Fibroblast of skin of scalp (primary cell): Measurements from ENCODE around the gene TCERG1L.
"Not testable (repeated sequence)": the region's sequence is repeated elsewhere in the genome, so short reads cannot be mapped to it uniquely, and the experiment has no call there.

Experiments
- DNase-seq: peaks from one replicate; pipeline ENCODE4 v3.0.0-alpha.2; 2013

Gene TCERG1L

DNA sequence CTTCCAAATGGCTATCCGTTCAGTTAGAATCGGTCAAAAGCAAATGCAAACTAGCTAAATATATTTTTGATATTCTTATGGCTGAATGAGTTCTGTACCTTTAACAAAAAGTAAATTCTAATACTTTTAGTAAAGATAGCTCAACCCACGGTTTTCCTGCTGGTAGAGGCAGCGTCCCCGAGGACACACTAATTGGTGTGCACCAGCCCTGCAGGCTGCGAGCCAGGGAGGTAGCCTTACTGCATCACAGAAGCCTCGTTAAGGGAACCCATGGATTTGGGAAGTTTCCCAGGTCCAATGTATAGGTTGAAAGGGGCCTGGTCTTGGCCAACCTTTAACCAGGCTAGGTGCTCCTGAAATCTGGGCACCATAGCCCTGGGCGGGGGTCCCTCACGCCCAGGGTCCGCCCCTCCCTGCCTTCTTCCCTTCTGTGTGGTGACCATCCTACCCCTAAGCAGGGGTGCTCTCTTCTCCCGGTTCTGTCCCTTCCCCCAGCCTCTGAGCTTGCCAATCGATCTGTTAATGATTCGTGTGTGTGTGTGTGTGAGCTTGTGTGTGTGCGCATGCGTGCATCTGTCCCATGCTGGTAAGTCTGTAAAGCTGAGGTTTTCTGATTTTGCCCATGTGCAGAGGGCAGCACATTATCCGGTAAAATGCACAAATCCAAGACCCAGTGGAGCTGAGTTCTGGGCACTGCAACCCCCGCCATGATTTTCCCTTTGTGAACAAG lies 191.7 kb downstream of the TCERG1L start:
- no peak for DNase-seq

DNA sequence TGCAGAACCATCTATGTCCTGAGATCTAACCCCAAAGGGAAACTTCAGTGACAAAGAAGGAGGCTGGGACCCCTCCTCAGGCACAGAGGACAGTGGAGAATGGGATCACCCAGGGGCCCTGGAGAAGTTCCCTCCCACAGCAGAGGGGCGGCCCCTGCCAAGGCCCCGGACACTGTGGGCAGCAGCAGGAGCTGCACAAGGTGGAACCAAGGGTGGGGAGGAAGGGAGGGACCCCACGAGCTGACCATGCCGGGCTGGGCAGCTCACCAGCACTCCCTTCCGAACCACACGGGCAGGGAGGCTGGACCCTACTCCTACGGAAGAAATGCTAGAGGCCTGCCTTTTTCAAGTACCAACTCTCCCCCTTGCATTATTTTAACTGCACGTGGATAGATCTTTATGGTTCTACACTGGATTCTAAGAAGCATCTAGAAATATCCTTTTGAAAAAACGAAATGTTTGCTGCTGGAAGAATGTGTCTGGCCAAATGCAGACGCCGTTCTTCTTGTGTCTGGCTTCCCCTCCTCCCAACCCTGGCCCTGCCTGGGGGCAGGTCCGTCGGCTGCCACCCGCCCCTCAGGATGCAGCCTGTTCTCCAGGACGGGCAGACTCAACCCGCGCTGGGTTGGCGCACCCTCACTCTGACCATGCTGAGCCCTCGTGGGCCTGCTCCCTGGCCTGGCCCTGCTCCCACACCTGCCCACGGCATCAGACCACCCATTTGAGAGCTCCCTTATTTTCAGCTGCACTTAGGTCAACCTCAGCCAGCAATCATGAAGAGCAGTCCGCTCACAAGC lies 193.9 kb downstream of the TCERG1L start:
- no peak for DNase-seq

DNA sequence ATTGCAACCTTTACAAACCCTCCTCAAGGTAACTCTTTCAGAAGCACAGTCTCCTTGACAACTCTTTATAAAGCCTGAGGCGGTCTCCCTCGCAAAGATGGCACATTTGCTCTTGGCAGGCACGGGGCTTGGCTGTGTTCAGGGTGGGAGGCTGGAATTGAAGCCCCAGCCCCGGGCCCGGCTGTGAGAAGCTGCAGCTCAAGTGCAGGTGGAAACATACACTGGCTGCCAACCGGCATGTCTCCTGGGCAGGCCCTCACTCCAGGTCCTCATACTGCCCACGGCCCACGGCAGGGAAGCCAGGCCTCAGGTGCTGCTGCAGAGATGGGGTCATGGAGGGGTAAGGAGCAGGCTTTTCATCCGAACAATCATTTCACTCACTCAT lies 194.5 kb downstream of the TCERG1L start:
- DNase-seq = no peak

DNA sequence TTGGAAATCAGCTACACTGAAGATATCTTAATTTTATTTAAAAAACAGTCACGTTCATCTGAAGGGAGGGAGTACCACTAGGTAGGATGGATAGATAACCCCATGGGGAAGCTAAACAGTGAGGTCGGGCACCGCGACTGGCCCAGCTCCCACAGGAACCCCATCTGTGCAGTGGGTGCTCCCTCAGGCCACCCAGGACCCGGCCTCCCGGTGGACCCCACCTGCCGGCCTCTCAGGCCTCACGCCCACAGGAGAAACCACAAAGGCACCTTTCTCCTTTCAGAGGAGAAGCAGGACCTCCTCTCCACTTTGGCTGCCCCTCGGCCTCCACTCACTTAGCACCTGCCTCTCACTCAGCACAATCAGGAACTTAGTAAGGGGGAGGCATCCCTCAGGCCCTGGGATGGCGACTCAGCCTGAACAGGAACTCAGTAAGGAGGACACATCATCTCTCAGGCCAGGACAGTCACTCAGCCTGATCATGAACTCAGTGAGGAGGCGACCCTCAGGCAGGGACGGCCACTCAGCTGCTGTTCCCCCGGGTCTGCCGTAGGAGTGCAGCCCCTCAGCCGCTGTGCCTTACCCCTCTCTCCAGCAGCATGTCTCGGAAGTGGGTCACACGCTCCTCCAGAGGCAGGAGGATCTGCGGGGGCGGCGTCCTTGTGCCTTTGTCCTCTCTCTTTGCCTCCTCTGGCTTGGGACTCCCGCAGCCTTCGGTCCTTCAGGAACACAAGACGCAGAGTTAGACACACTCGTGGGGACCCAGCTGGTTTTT lies 195.1 kb downstream of the TCERG1L start:
- DNase-seq = no peak

DNA sequence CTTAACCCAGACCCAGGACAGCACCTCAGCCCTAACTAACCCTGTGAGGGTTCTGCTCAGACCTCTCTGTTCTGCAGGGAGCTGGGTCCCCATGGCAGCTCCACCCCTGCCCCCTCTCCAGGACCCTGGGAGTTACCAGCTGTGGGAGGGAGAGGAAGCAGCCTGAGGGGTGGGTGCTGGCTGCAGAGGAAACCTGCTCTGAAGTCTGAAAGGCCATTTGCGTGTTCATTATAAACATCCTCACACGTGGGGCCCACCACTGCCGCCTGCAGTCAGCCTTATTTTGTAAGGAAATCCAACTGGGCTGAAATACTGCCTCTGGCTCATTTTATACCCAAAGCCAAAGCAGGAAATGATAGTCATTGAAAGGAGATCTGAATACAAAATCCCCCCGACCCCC lies 195.7 kb downstream of the TCERG1L start:
- DNase-seq = no peak

DNA sequence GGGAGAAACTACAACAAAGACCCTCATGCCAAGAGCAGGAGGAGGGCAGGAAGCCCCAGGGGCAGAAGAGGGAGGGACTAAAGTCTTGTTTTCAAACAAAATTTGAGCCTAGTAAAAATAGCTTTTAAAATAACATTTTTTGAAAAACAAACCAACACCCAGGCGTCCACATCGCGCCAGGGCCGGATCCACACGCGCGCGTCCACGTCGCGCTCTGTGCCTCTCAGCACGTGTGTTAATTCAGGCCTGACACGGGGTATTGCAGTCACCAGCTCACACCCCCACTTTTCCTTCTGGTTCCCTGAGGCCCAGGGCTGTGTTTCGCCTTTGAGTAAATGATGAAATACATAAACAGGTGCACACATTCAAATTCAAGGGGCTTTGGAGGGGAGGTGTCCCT lies 196.2 kb downstream of the TCERG1L start:
- no peak for DNase-seq

DNA sequence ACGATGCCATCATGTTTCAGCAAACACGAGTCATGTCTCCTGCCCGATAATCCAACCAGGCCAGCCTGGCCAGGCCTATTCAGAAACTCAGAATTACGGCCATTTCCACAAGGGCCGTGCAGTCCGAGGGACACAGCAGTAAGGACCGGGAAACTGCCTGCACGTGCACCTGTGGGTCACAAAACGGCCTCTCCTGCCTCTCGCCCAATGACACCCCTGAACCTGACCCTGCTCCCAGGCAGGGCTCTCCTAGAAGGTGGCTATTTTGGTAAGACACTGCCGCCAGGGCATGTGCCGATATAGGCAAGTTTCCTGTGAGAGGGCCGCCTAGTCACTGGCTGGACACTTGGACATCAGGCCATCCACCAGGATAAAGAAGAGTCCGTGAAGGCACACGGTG lies 196.7 kb downstream of the TCERG1L start:
- DNase-seq = no peak

DNA sequence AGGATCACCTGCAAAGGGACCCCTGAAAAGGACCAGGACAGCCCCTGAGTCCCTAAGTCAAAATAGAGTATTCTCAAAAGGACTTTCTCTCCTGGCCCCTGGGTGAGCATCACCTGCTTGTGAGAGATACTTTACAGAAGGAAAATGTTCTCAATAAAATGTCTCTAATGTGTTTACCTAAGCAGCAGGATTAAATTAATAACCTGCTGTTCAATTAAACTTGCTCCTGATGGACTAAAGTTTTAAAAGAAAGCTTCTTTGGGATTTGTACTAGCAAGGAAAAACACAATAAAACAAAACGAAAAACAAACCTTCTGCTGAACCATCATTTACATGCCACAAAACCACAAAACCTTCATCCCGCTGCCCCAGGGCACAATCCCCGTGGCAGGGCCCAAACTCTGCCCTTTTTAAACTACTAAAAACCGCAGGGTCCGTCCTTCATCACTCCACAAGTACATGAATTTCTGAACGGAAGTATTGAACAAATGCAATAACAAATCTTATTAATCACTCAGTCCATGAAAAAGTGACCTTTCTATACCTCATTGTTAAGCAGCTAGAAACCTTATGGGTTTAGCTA lies 197.7 kb downstream of the TCERG1L start:
- no peak for DNase-seq

DNA sequence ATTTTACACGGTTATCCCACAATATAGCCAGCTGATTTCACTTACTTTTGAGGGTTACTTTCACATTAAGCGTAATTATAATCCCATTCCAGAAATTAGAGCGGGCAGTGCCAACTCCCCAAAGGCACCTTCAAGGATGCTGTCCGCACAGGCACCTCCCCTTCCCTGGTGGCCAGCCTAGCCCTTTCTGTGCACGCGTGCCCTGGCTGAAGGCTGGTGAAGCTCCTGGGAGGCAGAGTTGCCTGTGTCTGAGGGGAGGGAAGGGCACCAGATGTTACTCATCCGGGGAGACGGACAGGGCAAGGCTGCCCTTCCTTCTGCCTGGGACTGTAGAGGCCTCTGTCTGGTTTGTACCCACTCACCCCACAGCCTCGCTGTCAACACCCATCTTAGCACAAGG lies 198.4 kb downstream of the TCERG1L start:
- DNase-seq = no peak

DNA sequence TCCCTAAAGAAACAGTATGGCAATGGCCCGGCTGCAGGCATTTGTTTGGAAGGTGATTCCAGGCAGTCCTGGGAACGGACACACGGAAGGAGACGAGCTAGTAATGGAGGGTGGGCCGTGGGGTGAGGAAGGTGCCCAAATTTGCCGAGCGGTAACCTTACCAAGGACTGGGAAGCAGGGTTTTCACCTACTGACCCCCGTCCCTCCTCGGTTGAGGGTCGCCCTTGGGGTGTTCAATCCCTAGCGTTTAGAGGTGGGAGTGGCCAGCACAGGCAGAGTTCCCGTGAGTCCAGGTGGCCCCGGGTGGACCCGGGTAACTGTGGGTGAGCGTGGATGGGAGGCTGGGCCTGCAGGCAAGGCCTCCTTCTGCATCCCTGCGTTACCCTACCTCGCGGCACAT lies 198.8 kb downstream of the TCERG1L start:
- no peak for DNase-seq

DNA sequence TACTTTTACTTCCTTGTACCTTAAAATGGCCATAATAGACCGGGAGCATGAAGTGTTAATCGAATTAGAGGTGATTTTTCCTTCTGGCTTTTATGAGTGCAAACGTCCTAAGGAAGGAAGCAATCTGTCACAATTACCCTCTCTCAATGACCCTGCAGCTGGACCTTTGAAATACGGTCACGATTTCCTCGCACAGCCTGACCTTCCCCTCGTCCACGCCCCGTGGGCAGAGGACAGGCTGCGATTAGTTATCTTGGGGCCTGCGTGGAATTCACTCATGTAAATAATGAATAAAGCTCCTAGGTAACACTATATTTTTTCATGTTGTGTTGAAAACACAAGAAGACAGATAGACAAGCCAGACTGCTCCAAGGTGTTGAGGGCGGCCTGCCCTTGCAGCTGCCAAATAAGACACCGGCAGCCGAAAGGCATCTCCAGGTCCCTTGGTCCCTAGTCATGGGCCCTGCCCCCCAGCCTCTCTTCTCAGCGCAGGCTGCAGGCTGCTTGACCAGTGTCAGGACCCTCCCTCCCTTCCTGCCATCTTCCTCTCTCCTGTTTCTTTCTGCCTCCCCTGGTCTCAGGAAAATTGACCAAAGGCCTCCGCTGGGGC lies 199.9 kb downstream of the TCERG1L start:
- DNase-seq = no peak

DNA sequence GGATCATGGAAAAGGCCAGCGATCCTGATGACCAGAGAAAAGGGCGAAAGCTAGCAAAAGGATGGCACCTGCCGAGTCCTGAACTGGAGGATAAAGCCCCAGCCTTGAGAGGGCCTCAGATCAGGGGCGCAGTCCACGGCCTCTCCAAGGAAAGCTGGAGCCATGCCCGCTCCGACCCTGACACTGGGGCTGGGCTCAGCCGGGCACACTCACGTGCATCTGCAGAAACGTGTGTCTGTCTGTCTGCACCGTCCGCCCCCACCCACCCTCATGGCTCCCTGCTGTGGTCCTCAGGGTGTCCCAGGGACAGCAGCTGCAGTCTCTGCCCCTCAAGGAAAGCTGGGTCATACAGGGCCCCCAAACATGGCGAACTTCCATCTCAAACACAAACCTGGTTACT lies 200.5 kb downstream of the TCERG1L start:
- no peak for DNase-seq

DNA sequence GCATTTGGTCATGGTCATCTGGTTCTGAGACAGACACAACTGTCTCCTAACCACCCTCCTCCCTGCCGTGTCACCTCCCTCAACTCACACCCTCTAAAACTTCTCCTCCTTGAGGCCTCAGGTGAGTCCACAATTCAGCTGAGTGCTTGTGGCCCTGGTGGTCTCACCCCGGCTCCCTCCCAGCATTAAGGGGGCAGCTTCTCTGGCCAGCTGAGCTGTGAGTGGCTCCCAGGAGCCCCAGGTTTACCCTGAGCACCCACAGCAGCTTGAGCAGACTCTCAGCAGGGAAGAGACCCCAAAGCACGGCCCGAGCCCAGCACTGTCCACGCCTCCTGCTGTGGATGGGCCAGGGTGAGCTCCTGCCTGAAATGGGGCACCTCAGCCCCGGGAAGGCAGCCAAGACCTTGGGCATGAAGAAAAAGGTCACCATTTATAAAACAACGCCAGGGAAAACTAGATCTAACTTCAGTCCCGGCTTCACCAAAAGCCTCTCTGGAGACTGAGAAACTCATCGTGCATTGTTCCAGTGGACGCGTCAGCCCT lies 201.2 kb downstream of the TCERG1L start:
- DNase-seq = no peak

DNA sequence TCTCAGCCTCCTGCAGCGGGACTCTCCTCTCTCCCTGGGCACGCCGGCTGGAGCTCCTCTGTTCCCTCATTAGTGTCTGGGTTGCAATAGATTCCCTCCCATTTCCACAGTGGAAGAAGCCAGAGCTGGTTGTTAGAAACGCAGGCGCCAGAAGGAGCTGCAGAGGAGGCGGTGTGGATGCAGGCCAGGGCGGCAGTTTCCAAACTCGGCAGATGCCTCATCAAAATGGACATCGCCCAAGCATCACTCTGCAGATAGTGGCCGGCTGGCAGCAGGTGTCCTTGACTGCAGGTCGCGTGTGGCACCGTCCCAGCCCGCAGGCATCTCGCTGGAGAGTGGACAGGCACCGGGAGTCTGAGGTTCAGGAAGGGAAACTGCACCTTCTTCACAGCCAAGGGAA lies 201.8 kb downstream of the TCERG1L start:
- no peak for DNase-seq

DNA sequence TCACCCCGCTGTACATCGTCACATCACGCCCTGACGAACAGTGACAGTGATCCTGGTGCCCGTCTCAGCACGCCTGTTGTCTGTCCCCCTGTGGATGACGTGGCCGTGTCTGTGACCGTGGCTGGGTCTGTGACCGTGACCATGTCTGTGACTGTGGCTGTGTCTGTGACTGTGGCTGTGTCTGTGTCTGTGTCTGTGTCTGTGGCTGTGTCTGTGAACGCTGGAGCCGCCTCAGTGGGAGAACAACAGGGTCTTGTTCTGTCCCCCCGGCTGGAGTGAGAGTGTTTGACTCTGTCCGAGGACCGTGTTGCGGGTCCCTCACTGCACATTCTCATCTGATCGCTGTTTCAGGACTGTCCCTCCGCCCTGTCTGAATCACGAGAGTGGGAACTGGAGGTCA lies 202.2 kb downstream of the TCERG1L start:
- DNase-seq = no peak

DNA sequence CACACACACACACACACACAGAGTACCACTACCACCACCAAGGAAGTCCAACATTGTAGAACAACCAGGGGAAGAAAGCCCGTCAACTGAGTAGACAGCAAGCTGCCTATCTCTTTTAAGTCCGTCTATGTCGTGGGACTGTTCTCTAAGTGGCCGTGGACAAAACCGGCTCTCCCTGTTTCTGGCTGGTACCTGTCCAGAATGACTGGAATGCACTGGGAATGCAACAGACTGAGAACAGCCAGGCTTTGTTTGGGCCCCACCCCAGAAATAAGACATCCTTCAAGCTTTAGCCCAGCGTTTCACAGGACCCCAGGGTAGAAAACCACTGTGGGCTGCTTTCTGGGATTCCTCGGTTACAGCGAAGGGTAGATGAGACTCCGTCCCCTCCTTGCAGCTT lies 203.6 kb downstream of the TCERG1L start:
- DNase-seq = no peak

DNA sequence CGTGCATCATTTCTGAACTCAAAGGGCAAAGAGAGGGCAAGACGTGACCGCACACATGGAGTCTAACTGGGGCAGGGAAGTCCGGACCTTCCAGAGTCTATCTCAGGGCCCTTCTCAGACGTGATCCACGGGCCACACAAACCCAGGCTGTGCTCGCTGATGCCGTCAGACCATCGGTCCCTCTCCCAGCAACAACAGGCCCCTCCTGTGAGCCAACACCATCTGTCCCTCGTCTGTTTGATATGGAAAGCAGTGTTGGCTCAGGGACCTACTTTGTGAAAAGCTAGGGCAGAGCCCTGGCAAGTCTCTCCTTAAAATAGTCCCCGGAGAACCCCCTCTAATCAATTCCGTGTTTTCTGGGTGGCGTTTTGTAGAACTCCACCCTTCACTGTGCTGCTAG lies 208.8 kb downstream of the TCERG1L start:
- DNase-seq = no peak

DNA sequence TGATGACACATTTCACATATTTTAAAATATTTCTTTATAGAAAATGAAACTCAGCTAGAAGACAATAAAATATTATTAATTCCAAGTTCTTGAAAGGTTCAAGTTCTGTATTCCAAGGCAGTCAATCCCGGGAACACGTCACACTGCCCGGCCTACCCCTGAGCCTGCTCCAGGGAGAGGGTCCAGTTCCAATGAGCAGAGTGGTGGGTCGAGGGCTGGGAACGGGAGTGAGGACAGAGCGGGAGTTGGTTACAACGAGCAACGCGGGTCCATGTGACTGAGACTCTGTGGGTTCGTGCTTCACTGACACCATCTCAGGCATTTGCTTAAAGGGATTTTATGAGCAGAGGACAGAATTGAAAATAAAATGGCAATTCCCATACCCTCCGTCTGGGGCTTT lies 209.4 kb downstream of the TCERG1L start:
- no peak for DNase-seq

DNA sequence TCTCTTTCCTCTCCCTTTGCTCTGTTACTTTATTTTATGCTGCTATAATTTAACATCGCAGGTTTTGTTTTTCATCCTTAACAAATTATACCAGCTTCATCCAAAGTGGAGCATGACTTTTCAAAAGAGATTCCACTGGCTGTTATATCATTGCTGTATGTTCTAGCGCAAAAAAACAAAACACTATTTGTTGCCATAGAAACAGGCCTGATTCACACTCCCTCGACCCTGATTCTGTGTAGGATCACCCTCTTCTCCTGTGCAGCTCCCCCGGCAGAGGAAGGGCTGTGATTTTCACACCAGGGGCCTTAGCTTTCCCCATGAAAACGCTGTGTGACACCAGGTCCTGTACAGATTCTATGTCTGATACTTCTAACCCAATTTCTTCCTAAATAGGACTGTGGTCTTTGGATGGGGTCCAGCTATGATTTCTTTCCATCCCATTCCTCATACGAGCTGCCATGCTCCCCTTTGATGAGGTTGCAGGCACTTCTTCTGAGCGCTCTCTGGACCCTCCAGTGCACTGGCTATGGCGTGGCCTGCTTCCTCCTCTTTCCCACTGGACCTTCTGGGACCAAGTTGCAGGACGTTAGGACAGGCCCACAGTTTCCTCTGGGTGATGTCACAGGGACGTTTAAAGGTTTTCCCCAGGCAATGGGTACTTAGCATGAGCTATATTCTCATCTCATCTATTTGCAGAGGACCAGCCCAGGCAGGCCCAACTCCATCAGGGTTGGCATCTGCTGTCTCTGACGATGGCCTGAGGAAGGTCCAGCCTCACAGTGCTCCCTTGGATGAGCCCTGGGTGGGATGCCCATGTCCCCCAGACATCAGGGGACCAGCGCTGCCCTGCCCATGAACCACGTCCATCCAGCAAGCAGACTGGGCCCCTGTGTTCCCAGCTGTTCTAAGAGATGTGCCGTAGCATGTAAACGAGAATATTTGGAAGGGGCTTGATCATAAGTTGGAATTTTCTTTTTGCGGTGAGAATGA lies 210.8 kb downstream of the TCERG1L start:
- DNase-seq = not testable (repeated sequence)

DNA sequence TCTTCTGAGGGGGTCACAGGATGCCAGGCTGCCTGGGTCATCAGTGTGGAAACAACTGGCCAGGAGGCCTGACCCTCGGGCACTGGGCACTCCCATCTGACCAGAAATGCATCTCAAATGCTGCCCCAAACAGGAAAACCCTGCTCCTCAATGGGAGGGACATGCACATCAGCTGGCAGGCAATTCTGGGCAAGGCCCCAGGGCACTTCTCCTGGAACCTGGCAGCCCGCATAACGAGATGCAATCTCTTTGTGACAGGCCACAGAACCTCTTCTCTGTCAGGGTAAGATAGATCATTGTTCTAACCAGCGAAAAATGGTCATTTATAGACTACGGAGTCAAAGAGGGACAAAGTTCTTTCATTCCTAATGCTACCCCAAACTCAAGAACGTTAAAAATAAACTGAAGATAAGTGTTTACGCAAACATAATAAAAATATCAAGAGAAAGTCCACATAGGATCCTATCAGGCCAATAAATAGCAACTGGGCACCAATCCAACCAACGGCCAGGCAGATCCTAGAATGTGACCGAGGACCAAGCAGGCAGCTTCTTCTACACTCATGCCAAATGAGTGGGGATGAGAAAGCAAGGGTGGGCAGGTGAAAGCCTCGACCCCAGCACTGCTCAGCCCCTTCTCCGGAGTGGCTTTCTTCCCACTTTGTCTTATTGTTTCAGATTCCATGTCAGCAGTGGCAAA lies 212.3 kb downstream of the TCERG1L start:
- no peak for DNase-seq
